ENCODE data around the gene CDC42EP2.

DNA sequence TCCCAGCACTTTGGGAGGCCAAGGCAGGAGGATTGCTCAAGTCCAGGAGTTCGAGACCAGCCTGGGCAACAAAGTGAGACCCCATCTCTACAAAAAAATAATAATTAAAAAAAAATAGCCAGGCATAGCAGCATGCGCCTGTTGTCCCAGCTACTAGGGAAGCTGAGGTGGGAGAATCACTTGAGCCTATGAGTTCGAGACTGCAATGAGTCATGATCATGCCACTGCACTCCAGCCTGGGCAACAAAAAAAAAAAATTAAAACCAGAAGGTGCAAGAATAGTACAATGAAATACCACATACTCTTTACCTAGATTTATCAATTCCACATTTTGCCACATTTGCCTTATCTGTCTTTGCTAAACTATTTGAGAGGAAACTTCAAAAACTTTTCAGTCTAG is 27.2 kb downstream of the CDC42EP2 start:
- TF ChIP-seq, protein P1, sequence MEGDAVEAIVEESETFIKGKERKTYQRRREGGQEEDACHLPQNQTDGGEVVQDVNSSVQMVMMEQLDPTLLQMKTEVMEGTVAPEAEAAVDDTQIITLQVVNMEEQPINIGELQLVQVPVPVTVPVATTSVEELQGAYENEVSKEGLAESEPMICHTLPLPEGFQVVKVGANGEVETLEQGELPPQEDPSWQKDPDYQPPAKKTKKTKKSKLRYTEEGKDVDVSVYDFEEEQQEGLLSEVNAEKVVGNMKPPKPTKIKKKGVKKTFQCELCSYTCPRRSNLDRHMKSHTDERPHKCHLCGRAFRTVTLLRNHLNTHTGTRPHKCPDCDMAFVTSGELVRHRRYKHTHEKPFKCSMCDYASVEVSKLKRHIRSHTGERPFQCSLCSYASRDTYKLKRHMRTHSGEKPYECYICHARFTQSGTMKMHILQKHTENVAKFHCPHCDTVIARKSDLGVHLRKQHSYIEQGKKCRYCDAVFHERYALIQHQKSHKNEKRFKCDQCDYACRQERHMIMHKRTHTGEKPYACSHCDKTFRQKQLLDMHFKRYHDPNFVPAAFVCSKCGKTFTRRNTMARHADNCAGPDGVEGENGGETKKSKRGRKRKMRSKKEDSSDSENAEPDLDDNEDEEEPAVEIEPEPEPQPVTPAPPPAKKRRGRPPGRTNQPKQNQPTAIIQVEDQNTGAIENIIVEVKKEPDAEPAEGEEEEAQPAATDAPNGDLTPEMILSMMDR (IDR thresholded peaks at IDR 0.05): no peak
- TF ChIP-seq POLR2A (IDR thresholded peaks at IDR 0.05): no peak
